ENCODE results near the gene LRRN4CL. TPM values are rescaled to one million over a fixed set of nuclear protein-coding genes. Genes with fewer than 3 reads are reported as not detected.
"Not testable (repeated sequence)": the region's sequence is repeated elsewhere in the genome, so short reads cannot be mapped to it uniquely, and the experiment has no call there.

The LRRN4CL gene
- total RNA-seq: 0.20 to 0.51 TPM (median 0.21 TPM) in 3 replicates
- long read RNA-seq: 0 reads

- Mint-ChIP-seq H3K9me3 (ENCODE audit: low read depth) (no peaks in the 10 kb centered on the region), H3K27me3 (ENCODE audit: low read depth) (no peaks in the 10 kb centered on the region), H3K4me3 (ENCODE audit: unreplicated experiment) (no peak within 1 kb of the TSS), H3K4me1 (ENCODE audit: low read depth) (peaks cover 14% of the 10 kb centered on the region), H3K36me3 (ENCODE audit: low read depth) (peaks cover 8% of the 10 kb centered on the region), H3K27ac (ENCODE audit: unreplicated experiment) (peak within 1 kb of the TSS; percentile 72)
- peak; percentile 8 for TF ChIP-seq CTCF (IDR thresholded peaks at IDR 0.05)
- no peak for DNase-seq (ENCODE audit: low spot score)
These were observed at the start of gene LRRN4CL for GRCh38 chr11:62689421-62690183. Gene LRRN4CL, minus strand, starts transcription at chr11:62689530. Its CDS starts 1,022 bp downstream, at chr11:62688508.

- Mint-ChIP-seq H3K4me1 (ENCODE audit: low read depth) (peaks cover 5% of the 10 kb centered on the region), H3K27ac (ENCODE audit: unreplicated experiment) (no peak overlapping the region), H3K36me3 (ENCODE audit: low read depth) (peaks cover 20% of the 10 kb centered on the region), H3K9me3 (ENCODE audit: low read depth) (no peaks in the 10 kb centered on the region), H3K27me3 (ENCODE audit: low read depth) (no peaks in the 10 kb centered on the region), H3K4me3 (ENCODE audit: unreplicated experiment) (no peak overlapping the region)
- TF ChIP-seq CTCF (IDR thresholded peaks at IDR 0.05): no peak
- no peak for DNase-seq (ENCODE audit: low spot score)
These were observed 47.9 kb upstream of the LRRN4CL start for GRCh38 chr11:62737196-62737595.

GRCh38 chr11:62732830-62733229 is 43.5 kb upstream of the LRRN4CL start:
- no peaks in the 10 kb centered on the region for H3K27me3 Mint-ChIP-seq (ENCODE audit: low read depth)
- no peak overlapping the region for H3K4me3 Mint-ChIP-seq (ENCODE audit: unreplicated experiment)
- no peak for DNase-seq (ENCODE audit: low spot score)
- no peaks in the 10 kb centered on the region for H3K9me3 Mint-ChIP-seq (ENCODE audit: low read depth)
- TF ChIP-seq CTCF (IDR thresholded peaks at IDR 0.05): peak; percentile 66
- peaks cover 26% of the 10 kb centered on the region for H3K4me1 Mint-ChIP-seq (ENCODE audit: low read depth)
- H3K36me3 Mint-ChIP-seq (ENCODE audit: low read depth): peaks cover 9% of the 10 kb centered on the region
- no peak overlapping the region for H3K27ac Mint-ChIP-seq (ENCODE audit: unreplicated experiment)

GRCh38 chr11:62730076-62730475 is 40.7 kb upstream of the LRRN4CL start:
- peak overlapping the region; percentile 96 for H3K4me3 Mint-ChIP-seq (ENCODE audit: unreplicated experiment)
- H3K4me1 Mint-ChIP-seq (ENCODE audit: low read depth): peaks cover 34% of the 10 kb centered on the region
- not testable (repeated sequence) for H3K27me3 Mint-ChIP-seq (ENCODE audit: low read depth); DNase-seq (ENCODE audit: low spot score); H3K9me3 Mint-ChIP-seq (ENCODE audit: low read depth); H3K36me3 Mint-ChIP-seq (ENCODE audit: low read depth)
- peak overlapping the region; percentile 45 for H3K27ac Mint-ChIP-seq (ENCODE audit: unreplicated experiment)

GRCh38 chr11:62728171-62728988 is 39.0 kb upstream of the LRRN4CL start, which contains the start of gene TTC9C:
Gene TTC9C, plus strand, starts transcription at chr11:62728486. Its CDS starts 363 bp downstream, at chr11:62728849.
- Mint-ChIP-seq H3K4me1 (ENCODE audit: low read depth) (peaks cover 50% of the 10 kb centered on the region), H3K27ac (ENCODE audit: unreplicated experiment) (peak within 1 kb of the TSS; percentile 98), H3K4me3 (ENCODE audit: unreplicated experiment) (peak within 1 kb of the TSS; percentile 96), H3K27me3 (ENCODE audit: low read depth) (no peaks in the 10 kb centered on the region), H3K9me3 (ENCODE audit: low read depth) (no peaks in the 10 kb centered on the region), H3K36me3 (ENCODE audit: low read depth) (peaks cover 13% of the 10 kb centered on the region)
- DNase-seq (ENCODE audit: low spot score): no peak
- TF ChIP-seq CTCF (IDR thresholded peaks at IDR 0.05): peak; percentile 10
